ENCODE results near the gene RAB4A. TPM values are rescaled to one million over a fixed set of nuclear protein-coding genes. Genes with fewer than 3 reads are reported as not detected.

RAB4A gene
- total RNA-seq, 1 experiment from 2014 or later: 66.7 TPM

DNA sequence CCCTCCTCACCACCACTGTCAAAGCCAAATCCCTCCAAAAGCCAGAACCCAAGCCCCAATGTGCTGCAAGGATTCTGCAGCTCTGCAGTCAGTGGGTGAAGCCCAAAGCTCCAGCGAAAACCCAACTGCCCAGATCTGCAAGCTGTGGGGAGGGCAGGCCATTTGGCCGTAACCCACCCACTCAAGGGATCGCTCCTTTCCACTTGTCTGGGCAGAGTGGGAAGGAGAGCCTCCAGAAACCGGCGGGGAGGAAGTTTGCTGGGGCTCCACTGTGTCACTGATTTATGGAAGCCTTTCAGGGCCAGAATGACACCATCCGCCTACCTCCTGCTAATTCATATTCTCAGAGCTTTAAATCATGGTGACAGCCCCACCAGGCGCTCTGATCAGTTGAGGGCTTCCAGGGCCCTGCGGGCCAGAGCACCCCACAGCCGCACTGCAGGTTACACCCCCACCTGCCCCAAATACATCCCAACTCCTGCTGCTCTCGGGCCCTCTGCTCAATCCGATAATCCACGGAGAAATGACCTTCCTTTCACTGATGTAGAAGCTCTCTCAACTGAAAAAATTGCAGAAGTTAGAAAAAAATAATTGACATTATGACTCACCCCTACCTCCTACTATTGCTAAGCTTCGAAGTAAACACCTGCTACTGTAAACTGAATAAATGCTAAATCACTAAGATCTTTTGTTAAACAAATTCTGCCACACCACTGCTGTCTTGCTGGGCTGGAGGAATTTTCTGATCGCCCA, 40.6 kb upstream of the RAB4A start:
- Mint-ChIP-seq H3K4me1 (peaks cover 65 to 70% of the 10 kb centered on the region in 2 experiments), H3K27ac (peak overlapping the region; percentile 91 to 98 (median 91)), H3K4me3 (peak overlapping the region; percentile 33 to 66), H3K9me3 (no peaks in the 10 kb centered on the region; a peak in 2 of 5 replicates), H3K27me3 (ENCODE audit: low read depth) (no peaks in the 10 kb centered on the region; the same call in 1 of the 2 replicates), H3K36me3 (ENCODE audit: insufficient read depth in 1 of 3, low read depth in 3 of 3) (peaks cover 0 to 2% (median 0%) of the 10 kb centered on the region in 3 experiments; a peak in 2 of 7 replicates)
- Histone ChIP-seq H3K23ac (ENCODE audit: insufficient read length, low read depth, low read length) (no peak overlapping the region), H4K20me1 (ENCODE audit: control insufficient read depth, insufficient read depth, insufficient read length) (no peaks in the 10 kb centered on the region), H2BK12ac (ENCODE audit: insufficient read length, low read depth, low read length) (no peak overlapping the region), H3K79me1 (ENCODE audit: insufficient read depth, low read depth, low read length, poor library complexity, severe bottlenecking) (no peaks in the 10 kb centered on the region), H2AFZ (ENCODE audit: low read length) (no peak overlapping the region), H3K27me3 (ENCODE audit: insufficient read depth, low read length) (no peaks in the 10 kb centered on the region), H4K91ac (ENCODE audit: insufficient read length, low read depth, low read length) (no peak overlapping the region), H3K4me2 (ENCODE audit: insufficient read depth, insufficient read length, low read length) (peak overlapping the region; percentile 19), H3K56ac (ENCODE audit: insufficient read length, low read depth, low read length) (no peak overlapping the region), H4K5ac (ENCODE audit: insufficient read length, low read depth, low read length) (no peak overlapping the region), H2AK5ac (ENCODE audit: insufficient read length, low read length) (no peak overlapping the region), H3K23me2 (ENCODE audit: insufficient read length, low read depth, low read length, poor library complexity, severe bottlenecking) (no peaks in the 10 kb centered on the region), H3K4me1 (ENCODE audit: insufficient read depth, low read length) (peaks cover 32% of the 10 kb centered on the region), H2BK5ac (ENCODE audit: insufficient read length, low read length) (no peak overlapping the region), H2BK15ac (ENCODE audit: low read depth, low read length) (no peak overlapping the region), H3K4ac (ENCODE audit: low read depth, low read length) (no peak overlapping the region; the same call in 1 of the 2 replicates), H4K8ac (replicated peaks; ENCODE audit: insufficient read length, low read depth, low read length) (no peak overlapping the region), H3K9me3 (ENCODE audit: control insufficient read depth, low read depth, low read length) (no peaks in the 10 kb centered on the region), H3K9ac (ENCODE audit: extremely low read depth, insufficient read length, low read length) (no peak overlapping the region), H2BK20ac (ENCODE audit: low read depth, low read length, poor library complexity, severe bottlenecking) (no peak overlapping the region), H3T11ph (ENCODE audit: low read length) (peak overlapping the region; percentile 9), H3K18ac (ENCODE audit: insufficient read length, low read depth, low read length) (peak overlapping the region; percentile 25), H2BK120ac (ENCODE audit: low read depth, low read length, poor library complexity, severe bottlenecking) (no peak overlapping the region), H3K79me2 (ENCODE audit: insufficient read depth, low read length) (no peaks in the 10 kb centered on the region), H3K27ac (ENCODE audit: insufficient read length, low read depth, low read length) (peak overlapping the region; percentile 69), H3K14ac (ENCODE audit: insufficient read depth, low read length) (peak overlapping the region; percentile 47)
- no CpG with 5 or more reads among the region's 14 CpGs for WGBS (ENCODE audit: extremely low coverage, insufficient read length, low lambda C conversion rate)
- DNase-seq: no peak
- TF ChIP-seq, protein P1, sequence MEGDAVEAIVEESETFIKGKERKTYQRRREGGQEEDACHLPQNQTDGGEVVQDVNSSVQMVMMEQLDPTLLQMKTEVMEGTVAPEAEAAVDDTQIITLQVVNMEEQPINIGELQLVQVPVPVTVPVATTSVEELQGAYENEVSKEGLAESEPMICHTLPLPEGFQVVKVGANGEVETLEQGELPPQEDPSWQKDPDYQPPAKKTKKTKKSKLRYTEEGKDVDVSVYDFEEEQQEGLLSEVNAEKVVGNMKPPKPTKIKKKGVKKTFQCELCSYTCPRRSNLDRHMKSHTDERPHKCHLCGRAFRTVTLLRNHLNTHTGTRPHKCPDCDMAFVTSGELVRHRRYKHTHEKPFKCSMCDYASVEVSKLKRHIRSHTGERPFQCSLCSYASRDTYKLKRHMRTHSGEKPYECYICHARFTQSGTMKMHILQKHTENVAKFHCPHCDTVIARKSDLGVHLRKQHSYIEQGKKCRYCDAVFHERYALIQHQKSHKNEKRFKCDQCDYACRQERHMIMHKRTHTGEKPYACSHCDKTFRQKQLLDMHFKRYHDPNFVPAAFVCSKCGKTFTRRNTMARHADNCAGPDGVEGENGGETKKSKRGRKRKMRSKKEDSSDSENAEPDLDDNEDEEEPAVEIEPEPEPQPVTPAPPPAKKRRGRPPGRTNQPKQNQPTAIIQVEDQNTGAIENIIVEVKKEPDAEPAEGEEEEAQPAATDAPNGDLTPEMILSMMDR (conservative IDR thresholded peaks at IDR 0.05): no peak
